Heart left ventricle (tissue), 13 donors: ENCODE data around the gene OSCAR.

Source experiments
- POLR2A ChIP-seq, 2 donors: fragments of 450-650 bp; IDR thresholded peaks; one replicate each; pipeline ENCODE4 v1.6.1; 2017; ENCODE audit warnings: antibody characterized with exemption in 2 of 2, mild to moderate bottlenecking in 2 of 2, moderate library complexity in 2 of 2
- TF ChIP-seq, protein P1 (sequence below), 12 donors: fragments of 200-600 bp; sonication (generic) in 4 of 12; IDR thresholded peaks; one replicate each; pipeline versions ENCODE4 v1.5.0 to v1.8.0; 2018 to 2022; ENCODE audit warnings: antibody characterized with exemption in 12 of 12, mild to moderate bottlenecking in 5 of 12
- donor health status: ischemic (EF 13 %, LVEDD 7.1; RV severe dilation, severe dysfunction).
- donor health status: DM: no; HTN: yes; CAD: no.
- donor health status: DM: no; HTN: no; CAD: no.
- donor health status: ischemic (EF 25% LVEDD 6.9; RV normal size, moderate dysfunction).
- donor health status: ischemic (EF 25% LVEDD 5.7; RV mildly dilated, moderate dysfunction).
- donor health status: ischemic (EF 35%, LVEDD 5.7; RV mildly dilated, moderate dysfunction).
- donor health status: nonischemic (EF 11% LVEDD 7.7; RV severe dilation, severe dysfunction).
- donor health status: DM: yes; HTN: yes; CAD: no.
- donor health status: PGD.
- donor health status: ischemic (EF 29% LVEDD 5.4; RV normal size, mild dysfunction).
- donor health status: nonischemic (EF 23%, LVEDD 6.1; RV moderate dilation, normal function).

DNA sequence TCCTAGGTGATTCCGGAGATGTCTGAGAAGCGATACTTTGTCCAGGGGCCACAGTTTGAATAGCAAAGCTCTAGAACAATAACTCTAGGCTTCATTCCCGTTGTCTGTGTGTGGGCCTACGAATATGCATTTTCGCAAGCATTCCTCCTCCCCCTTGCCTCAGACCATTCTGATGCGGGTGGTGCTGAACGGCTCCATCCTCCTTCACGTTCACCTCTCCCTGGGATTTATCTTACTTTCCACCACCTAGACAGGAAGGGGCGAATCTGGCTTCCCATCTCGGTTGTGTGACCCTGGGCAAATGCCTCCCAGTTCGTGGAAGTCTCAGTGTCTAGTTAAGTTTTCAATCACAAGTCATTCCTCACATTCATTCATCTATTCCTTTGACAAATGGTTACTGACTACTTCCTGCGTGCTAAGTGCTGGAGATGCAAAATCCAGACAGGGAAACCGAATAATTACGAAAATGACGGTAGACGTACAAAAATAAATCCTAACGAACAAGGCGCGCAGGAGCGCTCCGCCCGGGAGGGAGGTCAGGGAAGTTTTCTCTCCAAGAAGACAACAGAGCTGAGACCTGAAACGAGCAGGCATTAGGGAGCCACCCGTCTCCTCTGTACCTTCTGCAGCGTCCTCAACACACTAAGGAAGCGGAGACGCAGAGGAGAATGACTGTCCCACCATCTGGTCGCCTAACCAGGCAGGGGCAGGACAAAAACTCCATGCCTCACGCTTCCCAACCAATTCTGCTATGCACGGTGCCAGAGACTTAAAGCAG is 35.7 kb upstream of the OSCAR start:
- TF ChIP-seq, protein P1, sequence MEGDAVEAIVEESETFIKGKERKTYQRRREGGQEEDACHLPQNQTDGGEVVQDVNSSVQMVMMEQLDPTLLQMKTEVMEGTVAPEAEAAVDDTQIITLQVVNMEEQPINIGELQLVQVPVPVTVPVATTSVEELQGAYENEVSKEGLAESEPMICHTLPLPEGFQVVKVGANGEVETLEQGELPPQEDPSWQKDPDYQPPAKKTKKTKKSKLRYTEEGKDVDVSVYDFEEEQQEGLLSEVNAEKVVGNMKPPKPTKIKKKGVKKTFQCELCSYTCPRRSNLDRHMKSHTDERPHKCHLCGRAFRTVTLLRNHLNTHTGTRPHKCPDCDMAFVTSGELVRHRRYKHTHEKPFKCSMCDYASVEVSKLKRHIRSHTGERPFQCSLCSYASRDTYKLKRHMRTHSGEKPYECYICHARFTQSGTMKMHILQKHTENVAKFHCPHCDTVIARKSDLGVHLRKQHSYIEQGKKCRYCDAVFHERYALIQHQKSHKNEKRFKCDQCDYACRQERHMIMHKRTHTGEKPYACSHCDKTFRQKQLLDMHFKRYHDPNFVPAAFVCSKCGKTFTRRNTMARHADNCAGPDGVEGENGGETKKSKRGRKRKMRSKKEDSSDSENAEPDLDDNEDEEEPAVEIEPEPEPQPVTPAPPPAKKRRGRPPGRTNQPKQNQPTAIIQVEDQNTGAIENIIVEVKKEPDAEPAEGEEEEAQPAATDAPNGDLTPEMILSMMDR (IDR thresholded peaks at IDR 0.05) = no peak
- TF ChIP-seq POLR2A (IDR thresholded peaks at IDR 0.05) = no peak
